Activated T-cell treated with anti-CD3 and anti-CD28 coated beads, Interleukin-2, amount 50 U/mL, for 24 hours (primary cell): ENCODE results near the gene FHL5.
"Not testable (repeated sequence)": the region's sequence is repeated elsewhere in the genome, so short reads cannot be mapped to it uniquely, and the experiment has no call there.

ENCODE experiments used
- DNase-seq: peaks from one replicate; pipeline ENCODE4 v3.0.0-alpha.2; 2020
- H3K27ac Mint-ChIP-seq: 2 replicates; pipeline ENCODE4 v1.8.0; 2020; ENCODE audit warnings: mild to moderate bottlenecking, mixed read lengths
- H3K27me3 Mint-ChIP-seq: 2 replicates; pipeline ENCODE4 v1.8.0; 2020; ENCODE audit warnings: mixed read lengths
- H3K36me3 Mint-ChIP-seq: 2 replicates; pipeline ENCODE4 v1.8.0; 2020; ENCODE audit warnings: low read depth, mixed read lengths
- H3K4me1 Mint-ChIP-seq: 2 replicates; pipeline ENCODE4 v1.8.0; 2020; ENCODE audit warnings: low read depth, mixed read lengths
- H3K4me3 Mint-ChIP-seq: 2 replicates; pipeline ENCODE4 v1.8.0; 2020; ENCODE audit warnings: mild to moderate bottlenecking, moderate library complexity, mixed read lengths
- H3K9me3 Mint-ChIP-seq: 2 replicates; pipeline ENCODE4 v1.8.0; 2020; ENCODE audit warnings: mixed read lengths

Gene FHL5

GRCh38 chr6:96631248-96631647 is 68.3 kb downstream of the FHL5 start:
- H3K27ac Mint-ChIP-seq, result no peak overlapping the region
- H3K9me3 Mint-ChIP-seq, result no peaks in the 10 kb centered on the region
- no peaks in the 10 kb centered on the region for H3K4me1 Mint-ChIP-seq
- DNase-seq, result no peak
- H3K36me3 Mint-ChIP-seq, result no peaks in the 10 kb centered on the region
- peaks cover 16% of the 10 kb centered on the region for H3K27me3 Mint-ChIP-seq
- no peak overlapping the region for H3K4me3 Mint-ChIP-seq

GRCh38 chr6:96637979-96638378 is 75.1 kb downstream of the FHL5 start:
- peaks cover 49% of the 10 kb centered on the region for H3K27me3 Mint-ChIP-seq
- not testable (repeated sequence) for DNase-seq, H3K9me3 Mint-ChIP-seq, H3K27ac Mint-ChIP-seq, H3K36me3 Mint-ChIP-seq, H3K4me1 Mint-ChIP-seq, H3K4me3 Mint-ChIP-seq

- no peak overlapping the region for H3K27ac Mint-ChIP-seq
- no peak for DNase-seq
- peaks cover 23% of the 10 kb centered on the region for H3K27me3 Mint-ChIP-seq
- no peak overlapping the region for H3K4me3 Mint-ChIP-seq
- H3K4me1 Mint-ChIP-seq, result no peaks in the 10 kb centered on the region
- no peaks in the 10 kb centered on the region for H3K9me3 Mint-ChIP-seq
- H3K36me3 Mint-ChIP-seq, result no peaks in the 10 kb centered on the region
These were observed 82.2 kb downstream of the FHL5 start for GRCh38 chr6:96645106-96645505.

GRCh38 chr6:96649926-96650325 is 87.0 kb downstream of the FHL5 start:
- Mint-ChIP-seq H3K27me3 (peaks cover 39% of the 10 kb centered on the region), H3K4me3 (no peak overlapping the region), H3K36me3 (no peaks in the 10 kb centered on the region), H3K4me1 (peaks cover 2% of the 10 kb centered on the region), H3K9me3 (no peaks in the 10 kb centered on the region), H3K27ac (no peak overlapping the region)
- no peak for DNase-seq

GRCh38 chr6:96651816-96652215 is 88.9 kb downstream of the FHL5 start:
- H3K27ac Mint-ChIP-seq, result no peak overlapping the region
- no peak overlapping the region for H3K4me3 Mint-ChIP-seq
- no peak for DNase-seq
- H3K9me3 Mint-ChIP-seq, result no peaks in the 10 kb centered on the region
- H3K4me1 Mint-ChIP-seq, result peaks cover 2% of the 10 kb centered on the region
- peaks cover 45% of the 10 kb centered on the region for H3K27me3 Mint-ChIP-seq
- H3K36me3 Mint-ChIP-seq, result no peaks in the 10 kb centered on the region

- H3K27ac Mint-ChIP-seq, result no peak overlapping the region
These were observed 89.6 kb downstream of the FHL5 start for GRCh38 chr6:96652552-96652951.

GRCh38 chr6:96653181-96653580 is 90.3 kb downstream of the FHL5 start:
- DNase-seq, result no peak
- peaks cover 2% of the 10 kb centered on the region for H3K4me1 Mint-ChIP-seq
- H3K9me3 Mint-ChIP-seq, result no peaks in the 10 kb centered on the region
- H3K4me3 Mint-ChIP-seq, result no peak overlapping the region
- no peaks in the 10 kb centered on the region for H3K36me3 Mint-ChIP-seq
- H3K27me3 Mint-ChIP-seq, result peaks cover 59% of the 10 kb centered on the region
- H3K27ac Mint-ChIP-seq, result no peak overlapping the region

More at GRCh38 chr6:96652552-96652951, 89.6 kb downstream of the FHL5 start:
- Mint-ChIP-seq H3K27me3 (peaks cover 53% of the 10 kb centered on the region), H3K4me1 (peaks cover 2% of the 10 kb centered on the region), H3K9me3 (no peaks in the 10 kb centered on the region), H3K4me3 (no peak overlapping the region), H3K36me3 (no peaks in the 10 kb centered on the region)
- no peak for DNase-seq

- DNase-seq, result no peak
- peaks cover 60% of the 10 kb centered on the region for H3K27me3 Mint-ChIP-seq
- H3K4me1 Mint-ChIP-seq, result peaks cover 2% of the 10 kb centered on the region
- no peak overlapping the region for H3K27ac Mint-ChIP-seq
- H3K36me3 Mint-ChIP-seq, result no peaks in the 10 kb centered on the region
- H3K4me3 Mint-ChIP-seq, result no peak overlapping the region
- peaks cover under 1% of the 10 kb centered on the region for H3K9me3 Mint-ChIP-seq
These were observed 93.6 kb downstream of the FHL5 start for GRCh38 chr6:96656567-96656966.

GRCh38 chr6:96657344-96657743 is 94.4 kb downstream of the FHL5 start:
- H3K9me3 Mint-ChIP-seq, result peaks cover 2% of the 10 kb centered on the region
- H3K36me3 Mint-ChIP-seq, result no peaks in the 10 kb centered on the region
- H3K27me3 Mint-ChIP-seq, result peaks cover 57% of the 10 kb centered on the region
- H3K4me3 Mint-ChIP-seq, result no peak overlapping the region
- H3K27ac Mint-ChIP-seq, result no peak overlapping the region
- DNase-seq, result no peak
- H3K4me1 Mint-ChIP-seq, result no peaks in the 10 kb centered on the region

- H3K36me3 Mint-ChIP-seq, result no peaks in the 10 kb centered on the region
- no peak overlapping the region for H3K27ac Mint-ChIP-seq
- H3K4me1 Mint-ChIP-seq, result no peaks in the 10 kb centered on the region
- no peak overlapping the region for H3K4me3 Mint-ChIP-seq
- H3K9me3 Mint-ChIP-seq, result peaks cover 4% of the 10 kb centered on the region
- no peak for DNase-seq
- peaks cover 49% of the 10 kb centered on the region for H3K27me3 Mint-ChIP-seq
These were observed 96.3 kb downstream of the FHL5 start for GRCh38 chr6:96659084-96659845.
